Endothelial cell of umbilical vein (primary cell): Measurements from ENCODE around the gene PHAX. TPM values are rescaled to one million over a fixed set of nuclear protein-coding genes. Genes with fewer than 3 reads are reported as not detected.

Source experiments
- BruUV-seq: library from RNA; stranded (reverse); fragments of 400-500 nt; replicated peaks from 2 replicates; lab custom pipeline; 2021; lab: Mats Ljungman, UMichigan
- CTCF ChIA-PET: fragments of 300-600, 350-600 bp; sonication (Branson Sonifier 250); formaldehyde crosslinking; loops from one replicate; lab custom pipeline; 2021; ENCODE audit warnings: antibody characterized with exemption, inconsistent platforms; lab: Charles Lee
- POLR2A ChIA-PET: fragments of 300-600, 350-600 bp; sonication (Branson Sonifier 250); formaldehyde crosslinking; loops from one replicate; lab custom pipeline; 2021; ENCODE audit warnings: antibody characterized with exemption, inconsistent platforms; lab: Charles Lee
- DNase-seq: peaks from one replicate; pipeline ENCODE4 v3.0.0-alpha.2; 2011; ENCODE audit warnings: low read depth, low spot score
- FAIRE-seq: peaks from 2 replicates; lab custom pipeline; 2011; peaks lifted over from hg19 to GRCh38; lab: Jason Lieb, UNC
- H2AFZ ChIP-seq: 2 replicates; pipeline ENCODE4 v1.6.0; 2012; ENCODE audit warnings: low read depth, low read length, control low read depth, inconsistent platforms
- H3K27ac ChIP-seq: 2 replicates; pipeline ENCODE4 v1.5.1; 2011; ENCODE audit warnings: low read depth, mild to moderate bottlenecking, control low read depth, low read length, moderate library complexity; ENCODE audit not compliant: insufficient read depth
- H3K27me3 ChIP-seq, 2 experiments: 2 replicates each; pipeline versions ENCODE4 v1.6.0 to v1.6.1; 2011; ENCODE audit warnings: low read length in 2 of 2, mixed read lengths in 1 of 2; ENCODE audit not compliant: control insufficient read depth in 2 of 2, insufficient read depth in 2 of 2
- H3K36me3 ChIP-seq, 2 experiments: 2 replicates in 1 of 2; 3 replicates in 1 of 2; pipeline ENCODE4 v1.5.1; 2011; ENCODE audit warnings: low read length in 2 of 2, mild to moderate bottlenecking in 1 of 2, moderate library complexity in 1 of 2; ENCODE audit not compliant: control insufficient read depth in 2 of 2, insufficient read depth in 2 of 2; ENCODE audit errors: extremely low read depth in 1 of 2
- H3K4me1 ChIP-seq: 3 replicates; pipeline ENCODE4 v1.5.1; 2011; ENCODE audit warnings: mild to moderate bottlenecking, low read length; ENCODE audit not compliant: control insufficient read depth, insufficient read depth; ENCODE audit errors: extremely low read depth
- H3K4me2 ChIP-seq: 2 replicates; pipeline ENCODE4 v1.6.1; 2011; ENCODE audit warnings: low read length, control low read depth, mixed read lengths; ENCODE audit not compliant: insufficient read depth
- H3K4me3 ChIP-seq, 3 experiments: fragments of 200-600 bp in 1 of 3; sonication (generic), shearing (Covaris generic) in 1 of 3; replicated peaks in 1 of 3; 2 replicates each; pipeline ENCODE4 v1.5.1; 2011 to 2016; ENCODE audit warnings: control low read depth in 3 of 3, low read length in 3 of 3, mild to moderate bottlenecking in 2 of 3, inconsistent platforms in 1 of 3, low read depth in 1 of 3, moderate library complexity in 1 of 3; ENCODE audit not compliant: insufficient read depth in 1 of 3
- H3K79me2 ChIP-seq: 2 replicates; pipeline ENCODE4 v1.6.0; 2012; ENCODE audit warnings: low read length, inconsistent platforms; ENCODE audit not compliant: control insufficient read depth, insufficient read depth
- H3K9ac ChIP-seq: replicated peaks from 2 replicates; pipeline ENCODE3; 2011; ENCODE audit warnings: low read length, control low read depth; ENCODE audit not compliant: insufficient read depth; ENCODE audit errors: extremely low read depth
- H3K9me1 ChIP-seq: replicated peaks from 3 replicates; pipeline ENCODE4 v1.6.0; 2011; ENCODE audit warnings: mild to moderate bottlenecking, low read length; ENCODE audit not compliant: control insufficient read depth, insufficient read depth; ENCODE audit errors: extremely low read depth
- H3K9me3 ChIP-seq: replicated peaks from 2 replicates; pipeline ENCODE4 v1.5.1; 2012; ENCODE audit warnings: low read length, inconsistent platforms; ENCODE audit not compliant: control insufficient read depth, insufficient read depth
- H4K20me1 ChIP-seq: replicated peaks from 2 replicates; pipeline ENCODE3; 2011; ENCODE audit warnings: mild to moderate bottlenecking, low read length; ENCODE audit not compliant: control insufficient read depth, insufficient read depth; ENCODE audit errors: extremely low read depth
- EZH2 ChIP-seq: IDR thresholded peaks from 2 replicates; pipeline ENCODE4 v1.6.1; 2012; ENCODE audit warnings: borderline replicate concordance, low read depth, mild to moderate bottlenecking, moderate library complexity, low read length, inconsistent platforms; ENCODE audit not compliant: severe bottlenecking
- FOS ChIP-seq: IDR thresholded peaks from 2 replicates; pipeline ENCODE4 v1.6.1; 2011; ENCODE audit warnings: mild to moderate bottlenecking, low read length, moderate library complexity, borderline replicate concordance; ENCODE audit not compliant: insufficient read depth
- GATA2 ChIP-seq: IDR thresholded peaks from 2 replicates; pipeline ENCODE4 v1.7.0; 2011; ENCODE audit warnings: low read depth, mild to moderate bottlenecking, moderate library complexity, mixed read lengths, low read length; ENCODE audit not compliant: insufficient read length, insufficient read depth
- JUN ChIP-seq: IDR thresholded peaks from 2 replicates; pipeline ENCODE4 v1.6.1; 2011; ENCODE audit warnings: borderline replicate concordance, low read depth; ENCODE audit not compliant: insufficient read length, insufficient read depth
- MYC ChIP-seq: IDR thresholded peaks from one replicate; pipeline ENCODE4 v1.6.1; 2011; ENCODE audit warnings: mild to moderate bottlenecking, low read depth, low read length
- POLR2A ChIP-seq: IDR thresholded peaks from 2 replicates; pipeline ENCODE4 v1.6.1; 2012; ENCODE audit warnings: low read depth, mild to moderate bottlenecking, control low read depth, low read length
- POLR2AphosphoS5 ChIP-seq: IDR thresholded peaks from 2 replicates; pipeline ENCODE4 v1.6.1; 2012; ENCODE audit warnings: low read depth, mild to moderate bottlenecking, control low read depth, low read length, moderate library complexity; ENCODE audit not compliant: insufficient read depth
- dilution Hi-C: fragments of 300-500 bp; cut with MboI; formaldehyde crosslinking; loops from one replicate; pipeline ENCODE4 v1.15.0; 2019; ENCODE audit warnings: low sequenced_read_pairs; ENCODE audit not compliant: extremely low pct_ligation_motif_present
- intact Hi-C: fragments of 100-400 bp; cut with micrococcal nuclease; formaldehyde crosslinking; loops from one replicate; pipeline ENCODE4 v1.10.0; 2022
- polyA plus RNA-seq, 4 experiments: library from polyadenylated mRNA; depleted of rRNA in 3 of 4; stranded (reverse) in 3 of 4; unstranded in 1 of 4; fragments of >200 nt; gene quantifications; 2 replicates each; pipeline versions ENCODE4 v1.2.1 to v1.2.3, GENCODE V29; 2011 to 2012; ENCODE audit warnings: missing spikeins in 1 of 4
- total RNA-seq: library from RNA; stranded (reverse); gene quantifications from 2 replicates; pipeline ENCODE4 v1.2.3, GENCODE V29; 2021
- TF ChIP-seq, protein P1 (sequence below): IDR thresholded peaks from 2 replicates; pipeline ENCODE4 v1.6.1; 2011; ENCODE audit not compliant: insufficient read depth, insufficient read length
- TF ChIP-seq, protein P2 (sequence below), 2 donors: IDR thresholded peaks; 1 replicate in 1 of 2; 2 replicates in 1 of 2; pipeline ENCODE4 v1.5.1; 2011; ENCODE audit warnings: low read length in 2 of 2, mild to moderate bottlenecking in 2 of 2, moderate library complexity in 2 of 2, control low read depth in 1 of 2, inconsistent platforms in 1 of 2, low read depth in 1 of 2; ENCODE audit not compliant: insufficient read depth in 1 of 2; ENCODE audit errors: extremely low read depth in 1 of 2

PHAX gene
- total and polyA plus RNA-seq, 2 donors (not counting 3 experiments of a cell fraction or from before 2014, with no cell fraction given) = 33.0 to 51.2 TPM

DNA sequence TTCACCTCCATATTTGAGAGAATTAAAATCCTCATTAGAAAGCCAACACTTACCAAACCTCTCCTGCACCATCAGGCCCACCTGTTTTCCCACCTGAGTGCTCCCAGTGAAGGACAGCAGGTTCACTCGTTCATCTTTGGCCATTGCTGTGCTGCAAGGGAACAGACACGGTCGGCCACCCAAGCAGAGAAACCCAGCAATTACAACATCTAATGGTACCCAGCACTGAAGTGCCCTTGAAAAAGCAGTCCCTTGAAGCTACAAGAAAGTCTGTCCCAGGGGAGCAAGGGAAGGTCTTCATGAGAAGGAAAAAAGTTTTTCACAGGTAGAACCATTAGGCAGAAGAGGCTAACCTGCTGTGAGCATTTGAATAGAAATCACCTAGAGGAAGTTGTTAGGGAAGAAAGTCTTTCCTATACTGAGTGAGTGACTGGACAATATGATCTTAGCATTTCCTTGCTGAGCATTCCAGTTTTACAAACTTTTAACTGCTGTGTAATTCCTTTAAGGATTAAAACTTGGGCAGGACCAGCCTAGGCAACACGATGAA lies 32.5 kb upstream of the PHAX start:
- TF ChIP-seq POLR2AphosphoS5 (no peak), POLR2A (no peak), EZH2 (no peak)
- TF ChIP-seq, protein P1, sequence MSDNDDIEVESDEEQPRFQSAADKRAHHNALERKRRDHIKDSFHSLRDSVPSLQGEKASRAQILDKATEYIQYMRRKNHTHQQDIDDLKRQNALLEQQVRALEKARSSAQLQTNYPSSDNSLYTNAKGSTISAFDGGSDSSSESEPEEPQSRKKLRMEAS = no peak
- DNase-seq (no peak), FAIRE-seq (no peak)
- Histone ChIP-seq H3K4me1 (no peaks in the 10 kb centered on the region), H3K4me3 (no peak overlapping the region), H4K20me1 (no peaks in the 10 kb centered on the region), H3K27me3 (no peaks in the 10 kb centered on the region), H3K9ac (no peak overlapping the region), H3K79me2 (no peaks in the 10 kb centered on the region), H3K9me3 (no peaks in the 10 kb centered on the region), H2AFZ (no peak overlapping the region), H3K27ac (no peak overlapping the region), H3K4me2 (no peak overlapping the region), H3K9me1 (no peaks in the 10 kb centered on the region), H3K36me3 (peaks cover 3 to 4% of the 10 kb centered on the region in 2 experiments)
- ChIA-PET POLR2A (no interaction called here), CTCF (no interaction called here)
- intact Hi-C loops (no loop called here), dilution Hi-C loops (no loop called here)
- no TSS peak for BruUV-seq

DNA sequence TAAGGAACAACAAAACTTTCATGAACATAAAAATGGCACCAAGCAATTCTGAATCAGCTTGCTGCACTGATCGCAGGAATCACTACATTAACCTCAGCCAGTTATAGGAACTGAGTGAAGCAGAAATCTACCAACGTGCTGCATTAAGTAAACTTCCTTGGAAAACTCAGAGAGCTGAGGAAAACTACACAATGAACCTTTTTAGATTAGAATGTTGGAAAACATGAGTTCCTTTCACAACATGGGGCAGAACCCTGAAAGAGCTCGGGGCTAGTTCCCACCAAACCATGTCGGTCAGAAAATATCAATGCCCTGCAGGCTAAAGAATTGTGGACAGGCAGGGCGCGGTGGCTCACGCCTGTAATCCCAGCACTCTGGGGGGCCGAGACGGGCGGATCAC lies 25.1 kb upstream of the PHAX start:
- FAIRE-seq (no peak), DNase-seq (no peak)
- Histone ChIP-seq H3K4me3 (no peak overlapping the region), H3K9me1 (no peaks in the 10 kb centered on the region), H2AFZ (no peak overlapping the region), H3K9ac (no peak overlapping the region), H3K36me3 (peaks cover 0 to 3% of the 10 kb centered on the region in 2 experiments), H3K9me3 (no peaks in the 10 kb centered on the region), H3K4me2 (no peak overlapping the region), H3K4me1 (no peaks in the 10 kb centered on the region), H3K27me3 (no peaks in the 10 kb centered on the region), H3K79me2 (no peaks in the 10 kb centered on the region), H4K20me1 (no peaks in the 10 kb centered on the region), H3K27ac (no peak overlapping the region)
- TF ChIP-seq, protein P2, sequence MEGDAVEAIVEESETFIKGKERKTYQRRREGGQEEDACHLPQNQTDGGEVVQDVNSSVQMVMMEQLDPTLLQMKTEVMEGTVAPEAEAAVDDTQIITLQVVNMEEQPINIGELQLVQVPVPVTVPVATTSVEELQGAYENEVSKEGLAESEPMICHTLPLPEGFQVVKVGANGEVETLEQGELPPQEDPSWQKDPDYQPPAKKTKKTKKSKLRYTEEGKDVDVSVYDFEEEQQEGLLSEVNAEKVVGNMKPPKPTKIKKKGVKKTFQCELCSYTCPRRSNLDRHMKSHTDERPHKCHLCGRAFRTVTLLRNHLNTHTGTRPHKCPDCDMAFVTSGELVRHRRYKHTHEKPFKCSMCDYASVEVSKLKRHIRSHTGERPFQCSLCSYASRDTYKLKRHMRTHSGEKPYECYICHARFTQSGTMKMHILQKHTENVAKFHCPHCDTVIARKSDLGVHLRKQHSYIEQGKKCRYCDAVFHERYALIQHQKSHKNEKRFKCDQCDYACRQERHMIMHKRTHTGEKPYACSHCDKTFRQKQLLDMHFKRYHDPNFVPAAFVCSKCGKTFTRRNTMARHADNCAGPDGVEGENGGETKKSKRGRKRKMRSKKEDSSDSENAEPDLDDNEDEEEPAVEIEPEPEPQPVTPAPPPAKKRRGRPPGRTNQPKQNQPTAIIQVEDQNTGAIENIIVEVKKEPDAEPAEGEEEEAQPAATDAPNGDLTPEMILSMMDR (IDR thresholded peaks at IDR 0.05; ENCODE audit: extremely low read depth in 1 of 2, insufficient read depth in 1 of 2, low read depth in 1 of 2, low read length in 2 of 2) = no peak
- TF ChIP-seq GATA2 (no peak), POLR2A (no peak), JUN (no peak), POLR2AphosphoS5 (no peak), MYC (no peak), EZH2 (no peak), FOS (no peak)
- TF ChIP-seq, protein P1 = no peak
- intact Hi-C loops (no loop called here), dilution Hi-C loops (no loop called here)
- BruUV-seq = no TSS peak
- POLR2A ChIA-PET = no interaction called here
- CTCF ChIA-PET = interaction anchor here (1.5 kb wide), 1 partner anchor 11 kb away, joined by 3 read pairs; no protein-coding TSS in a partner anchor
